ENCODE measurements around the gene SFTPB. TPM values are rescaled to one million over a fixed set of nuclear protein-coding genes. Genes with fewer than 3 reads are reported as not detected.
"Not testable (repeated sequence)": the region's sequence is repeated elsewhere in the genome, so short reads cannot be mapped to it uniquely, and the experiment has no call there.

SFTPB gene
- total and polyA plus RNA-seq, 7 experiments from 2014 or later = not detected

DNA sequence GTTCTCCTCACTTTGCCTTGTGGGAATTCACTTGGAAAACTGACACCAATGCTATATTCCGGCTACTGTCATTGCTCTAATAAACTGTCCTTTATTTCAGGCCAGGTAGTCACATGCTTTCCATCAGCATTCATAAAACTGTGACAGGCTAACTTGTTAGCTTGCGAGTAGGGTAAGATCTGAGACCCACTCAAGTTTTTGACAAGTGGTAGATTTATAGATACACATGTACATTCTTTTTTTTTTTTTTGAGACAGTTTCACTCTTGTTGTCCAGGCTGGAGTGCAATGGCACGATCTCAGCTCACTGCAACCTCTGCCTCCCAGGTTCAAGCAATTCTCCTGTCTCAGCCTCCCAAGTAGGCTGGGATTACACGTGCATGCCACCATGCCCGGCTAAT is 50.3 kb downstream of the SFTPB start:
- Mint-ChIP-seq H3K4me3 (peak overlapping the region; percentile 93 to 98 (median 95)), H3K4me1 (peaks cover 11 to 37% (median 30%) of the 10 kb centered on the region in 7 donors), H3K36me3 (peaks cover under 1 to 13% (median 10%) of the 10 kb centered on the region in 5 donors), H3K27ac (peak overlapping the region in 6 of 9 donors; percentile 22 to 94 (median 65))
- ATAC-seq; DNase-seq; H3K9me3 ChIP-seq (ENCODE audit: control insufficient read depth in 2 of 3, low read length in 3 of 3); H3K27me3 Mint-ChIP-seq; H3K27me3 ChIP-seq (ENCODE audit: control insufficient read depth in 2 of 2, insufficient read depth in 2 of 2, low read length in 2 of 2); H3K9me3 Mint-ChIP-seq; CTCF ChIA-PET: not testable (repeated sequence)
- intact Hi-C loops (cut with micrococcal nuclease) = loop anchor here (2.0 to 10.0 kb wide), 9 partner anchors 57 to 827 kb away; partner anchors contain the start of genes POLR1A (in 2 of the 2), PTCD3 (in 2 of the 2), ELMOD3 (in 1 of the 2) and GGCX (in 1 of the 2)
- H3K36me3 ChIP-seq (ENCODE audit: control insufficient read depth in 2 of 3, insufficient read depth in 3 of 3, low read length in 3 of 3) = peaks cover 2 to 30% (median 3%) of the 10 kb centered on the region in 3 experiments
- peaks cover 12 to 15% of the 10 kb centered on the region in 2 donors for H3K4me1 ChIP-seq (ENCODE audit: control insufficient read depth in 2 of 2, insufficient read depth in 2 of 2, low read length in 2 of 2)
- POLR2A ChIA-PET = interaction anchor here (0.7 to 3.9 kb wide), 4 partner anchors 23 to 291 kb away, joined by 3 to 17 read pairs (median 5); partner anchors contain the start of genes MAT2A and RNF181
- peak overlapping the region; percentile 6 for H3K27ac ChIP-seq (ENCODE audit: low read depth, low read length)
- H3K4me3 ChIP-seq (ENCODE audit: low read length) = peak overlapping the region; percentile 99

DNA sequence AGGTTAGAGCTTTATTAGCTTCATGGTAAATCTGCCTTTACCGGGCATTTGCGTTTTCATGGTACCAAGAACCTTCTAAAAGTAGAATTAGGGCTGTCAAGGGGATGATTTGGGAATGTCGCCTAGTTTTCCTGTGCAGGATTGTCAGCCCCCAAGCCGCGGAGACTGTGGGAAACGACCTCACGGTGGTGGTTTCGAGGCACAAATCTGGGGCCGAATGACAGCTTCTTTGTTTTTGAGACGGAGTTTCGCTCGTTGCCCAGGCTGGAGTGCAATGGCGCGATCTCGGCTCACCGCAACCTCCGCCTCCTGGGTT is 52.6 kb downstream of the SFTPB start:
- Mint-ChIP-seq H3K27me3 (no peaks in the 10 kb centered on the region), H3K4me3 (peak overlapping the region in 4 of 10 donors; percentile 39 to 98 (median 94)), H3K36me3 (peaks cover 0 to 6% (median 3%) of the 10 kb centered on the region in 5 donors), H3K4me1 (peaks cover 14 to 43% (median 34%) of the 10 kb centered on the region in 7 donors), H3K9me3 (no peaks in the 10 kb centered on the region), H3K27ac (peak overlapping the region in 7 of 9 donors; percentile 91 to 98 (median 94))
- peak overlapping the region; percentile 87 for H3K27ac ChIP-seq (ENCODE audit: low read depth, low read length)
- no peaks in the 10 kb centered on the region for H3K27me3 ChIP-seq (ENCODE audit: control insufficient read depth in 2 of 2, insufficient read depth in 2 of 2, low read length in 2 of 2)
- H3K4me3 ChIP-seq (ENCODE audit: low read length) = no peak overlapping the region
- ChIA-PET POLR2A (interaction anchor here (1.0 to 3.9 kb wide), 12 partner anchors 11 to 288 kb away, joined by 3 to 19 read pairs (median 6); partner anchors contain the start of genes ELMOD3, GGCX, MAT2A and RETSAT), CTCF (no interaction called here)
- no peak for DNase-seq
- H3K36me3 ChIP-seq (ENCODE audit: control insufficient read depth in 2 of 3, insufficient read depth in 3 of 3, low read length in 3 of 3) = peaks cover 0 to 22% (median 0%) of the 10 kb centered on the region in 3 experiments
- intact Hi-C loops (cut with micrococcal nuclease) = loop anchor here (5.0 to 10.0 kb wide), 5 partner anchors 272 to 829 kb away; partner anchors contain the start of genes POLR1A (in 2 of the 2), PTCD3 (in 2 of the 2), IMMT (in 1 of the 2) and KDM3A (in 1 of the 2)
- ATAC-seq = no peak
- no peaks in the 10 kb centered on the region for H3K9me3 ChIP-seq (ENCODE audit: control insufficient read depth in 2 of 3, low read length in 3 of 3)
- peaks cover 18 to 25% of the 10 kb centered on the region in 2 donors for H3K4me1 ChIP-seq (ENCODE audit: control insufficient read depth in 2 of 2, insufficient read depth in 2 of 2, low read length in 2 of 2)

DNA sequence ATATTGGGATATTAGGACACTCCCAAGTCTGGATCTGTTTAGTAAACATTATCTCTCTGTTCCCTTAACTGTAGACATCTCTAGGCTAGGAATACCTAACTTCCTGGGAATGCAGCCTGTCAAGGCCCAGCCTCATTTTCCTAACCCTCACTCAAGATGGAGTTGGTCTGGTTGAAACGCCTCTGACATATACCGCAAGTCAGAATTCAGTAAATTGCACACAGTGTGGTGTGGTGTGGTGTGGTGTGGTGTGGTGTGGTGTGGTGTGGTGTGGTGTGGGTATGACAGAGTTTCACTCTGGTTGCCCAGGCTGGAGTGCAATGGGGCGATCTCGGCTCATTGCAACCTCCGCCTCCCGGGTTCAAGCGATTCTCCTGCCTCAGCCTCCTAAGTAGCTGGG is 53.2 kb downstream of the SFTPB start:
- POLR2A ChIA-PET = interaction anchor here (1.1 to 3.9 kb wide), 6 partner anchors 11 to 288 kb away, joined by 3 to 19 read pairs (median 8); partner anchors contain the start of genes MAT2A, RNF181 and TMEM150A
- DNase-seq; CTCF ChIA-PET; H3K27me3 ChIP-seq (ENCODE audit: control insufficient read depth in 2 of 2, insufficient read depth in 2 of 2, low read length in 2 of 2); H3K36me3 Mint-ChIP-seq; H3K4me3 ChIP-seq (ENCODE audit: low read length); H3K9me3 Mint-ChIP-seq; ATAC-seq; H3K27ac ChIP-seq (ENCODE audit: low read depth, low read length); H3K9me3 ChIP-seq (ENCODE audit: control insufficient read depth in 2 of 3, low read length in 3 of 3); H3K27me3 Mint-ChIP-seq: not testable (repeated sequence)
- Mint-ChIP-seq H3K27ac (peak overlapping the region in 2 of 9 donors; percentile 20 to 83), H3K4me3 (peak overlapping the region in 3 of 10 donors; percentile 36 to 98 (median 52)), H3K4me1 (peaks cover 18 to 49% (median 38%) of the 10 kb centered on the region in 7 donors)
- peaks cover 21 to 25% of the 10 kb centered on the region in 2 donors for H3K4me1 ChIP-seq (ENCODE audit: control insufficient read depth in 2 of 2, insufficient read depth in 2 of 2, low read length in 2 of 2)
- intact Hi-C loops (cut with micrococcal nuclease) = loop anchor here (5.0 to 10.0 kb wide), 6 partner anchors 37 to 830 kb away; partner anchors contain the start of genes POLR1A (in 2 of the 2), PTCD3 (in 2 of the 2), IMMT (in 1 of the 2) and KDM3A (in 1 of the 2)
- H3K36me3 ChIP-seq (ENCODE audit: control insufficient read depth in 2 of 3, insufficient read depth in 3 of 3, low read length in 3 of 3) = peaks cover 0 to 22% (median 0%) of the 10 kb centered on the region in 3 experiments

DNA sequence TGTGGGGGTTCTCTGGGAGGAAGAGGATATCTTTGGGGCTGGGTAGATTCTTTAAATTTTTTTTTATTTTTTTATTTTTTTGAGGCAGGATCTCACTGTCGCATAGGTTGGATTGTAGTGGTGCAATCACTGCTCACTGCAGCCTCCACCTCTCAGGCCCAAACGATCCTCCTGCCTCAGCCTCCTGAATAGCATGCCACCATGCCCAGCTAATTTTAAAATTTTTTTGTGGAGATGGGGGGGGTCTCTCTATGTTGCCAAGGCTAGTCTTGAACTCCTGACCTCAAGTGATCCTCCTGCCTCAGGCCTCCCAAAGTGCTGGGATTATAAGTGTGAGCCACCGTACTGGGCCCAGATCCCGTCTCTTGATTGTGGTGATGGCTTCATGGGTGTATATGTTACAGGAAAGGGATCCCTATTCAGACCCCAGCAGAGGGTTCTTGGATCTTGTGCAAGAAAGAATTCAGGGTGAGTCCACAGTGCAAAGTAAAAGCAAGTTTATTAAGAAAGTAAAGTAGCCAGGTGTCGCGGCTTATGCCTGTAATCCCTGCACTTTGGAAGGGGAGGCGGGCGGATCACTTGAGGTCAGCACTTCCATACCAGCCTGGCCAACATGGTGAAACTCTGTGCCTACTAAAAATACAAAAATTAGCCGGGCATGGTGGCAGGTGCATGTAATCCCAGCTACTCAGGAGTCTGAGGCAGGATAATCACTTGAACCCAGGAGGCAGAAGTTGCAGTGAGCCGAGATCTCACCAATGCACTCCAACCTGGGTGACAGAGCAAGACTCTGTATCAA is 54.1 kb downstream of the SFTPB start:
- H3K9me3 Mint-ChIP-seq = no peaks in the 10 kb centered on the region
- intact Hi-C loops (cut with micrococcal nuclease) = loop anchor here (2.0 to 10.0 kb wide), 5 partner anchors 29 to 831 kb away; partner anchors contain the start of genes IMMT (in 1 of the 2), KDM3A (in 1 of the 2), MRPL35 (in 1 of the 2) and POLR1A (in 1 of the 2)
- peak overlapping the region in 4 of 10 donors; percentile 25 to 74 (median 38) for H3K4me3 Mint-ChIP-seq
- Histone ChIP-seq H3K27me3 (ENCODE audit: control insufficient read depth in 2 of 2, insufficient read depth in 2 of 2, low read length in 2 of 2) (no peaks in the 10 kb centered on the region), H3K36me3 (ENCODE audit: control insufficient read depth in 2 of 3, insufficient read depth in 3 of 3, low read length in 3 of 3) (peaks cover 0 to 19% (median 0%) of the 10 kb centered on the region in 3 experiments), H3K9me3 (ENCODE audit: control insufficient read depth in 2 of 3, low read length in 3 of 3) (no peaks in the 10 kb centered on the region), H3K4me1 (ENCODE audit: control insufficient read depth in 2 of 2, insufficient read depth in 2 of 2, low read length in 2 of 2) (peaks cover 21 to 25% of the 10 kb centered on the region in 2 donors), H3K4me3 (ENCODE audit: low read length) (no peak overlapping the region), H3K27ac (ENCODE audit: low read depth, low read length) (no peak overlapping the region)
- H3K4me1 Mint-ChIP-seq = peaks cover 14 to 50% (median 38%) of the 10 kb centered on the region in 7 donors
- peak overlapping the region in 7 of 9 donors; percentile 20 to 82 (median 48) for H3K27ac Mint-ChIP-seq
- peaks cover 0 to 9% (median under 1%) of the 10 kb centered on the region in 5 donors for H3K36me3 Mint-ChIP-seq
- POLR2A ChIA-PET = interaction anchor here (0.7 to 3.9 kb wide), 5 partner anchors 10 to 626 kb away, joined by 3 to 19 read pairs (median 17); partner anchors contain the start of genes RNF181 and TMEM150A
- DNase-seq = no peak
- ATAC-seq = no peak
- CTCF ChIA-PET = interaction anchor here (0.8 kb wide), 1 partner anchor 23 kb away, joined by 3 read pairs; no protein-coding TSS in a partner anchor
- H3K27me3 Mint-ChIP-seq = no peaks in the 10 kb centered on the region

DNA sequence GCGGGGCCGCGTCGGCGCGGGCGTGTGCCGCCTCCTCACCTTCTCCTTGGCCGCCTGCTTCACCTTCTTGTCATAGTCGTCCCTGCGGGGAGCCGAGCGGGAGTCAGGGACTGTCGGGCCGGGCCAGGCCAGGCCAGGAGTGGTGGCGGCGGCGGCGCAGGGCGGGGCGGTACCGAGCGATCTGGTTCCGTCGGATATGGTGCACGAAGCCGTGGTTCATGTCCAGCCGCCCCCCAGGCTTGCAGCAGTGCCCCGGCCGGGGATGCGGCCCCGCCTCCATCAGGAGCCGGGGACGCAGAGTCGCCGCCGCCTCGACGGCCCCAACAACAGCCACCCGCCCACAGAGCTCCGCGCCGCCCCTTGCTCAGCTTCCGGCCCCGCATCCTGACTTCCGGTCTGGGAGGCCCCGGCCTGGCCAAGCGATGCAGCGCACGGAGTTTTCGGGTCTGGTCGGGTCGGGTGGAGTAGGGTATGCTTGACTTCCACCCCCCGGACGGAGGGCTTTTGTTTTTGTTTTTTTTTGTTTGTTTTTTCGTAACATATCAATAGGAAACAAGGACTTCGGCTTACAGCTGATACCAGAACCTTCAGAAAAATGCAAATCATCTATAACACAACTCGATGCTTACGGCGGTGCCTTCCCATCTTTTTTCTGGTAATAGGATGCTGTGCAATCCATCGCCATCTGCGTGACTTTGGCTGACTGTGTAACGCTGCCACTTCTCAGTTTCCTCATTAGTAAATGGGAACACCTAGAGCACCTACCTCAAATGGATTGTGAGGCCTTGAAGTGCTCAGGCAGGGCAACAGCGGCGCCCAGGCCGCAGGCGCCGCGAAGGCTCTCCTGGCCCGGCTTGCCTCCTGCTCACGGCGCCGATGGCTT is 56.1 kb downstream of the SFTPB start, which contains the start of gene C2orf68:
TSS of gene C2orf68 (minus strand) at position 362 of the 883 bp plus-strand sequence. CDS start at position 280, 82 bp downstream.
- Mint-ChIP-seq H3K4me1 (peaks cover 14 to 52% (median 44%) of the 10 kb centered on the region in 7 donors), H3K27ac (peak within 1 kb of the TSS; percentile 86 to 99 (median 96)), H3K27me3 (no peaks in the 10 kb centered on the region), H3K4me3 (peak within 1 kb of the TSS; percentile 96 to 100 (median 98)), H3K36me3 (peaks cover 0 to 17% (median 4%) of the 10 kb centered on the region in 5 donors), H3K9me3 (no peaks in the 10 kb centered on the region)
- ChIA-PET POLR2A (interaction anchor here (0.6 to 4.3 kb wide), 18 partner anchors 8 to 829 kb away, joined by 3 to 30 read pairs (median 6); partner anchors contain the start of genes GGCX, KDM3A, MAT2A and RNF181), CTCF (interaction anchor here (0.6 to 0.8 kb wide), 3 partner anchors 17 to 29 kb away, joined by 3 to 5 read pairs (median 3); partner anchors contain the start of gene RNF181)
- intact Hi-C loops (cut with micrococcal nuclease) = loop anchor here (1.0 to 10.0 kb wide), 9 partner anchors 10 to 833 kb away; partner anchors contain the start of genes RNF181 (in 2 of the 2), TMEM150A (in 2 of the 2), GGCX (in 1 of the 2) and IMMT (in 1 of the 2)
- peak; percentile 61 to 92 (median 75) for DNase-seq
- Histone ChIP-seq H3K27ac (ENCODE audit: low read depth, low read length) (peak within 1 kb of the TSS; percentile 81), H3K27me3 (ENCODE audit: control insufficient read depth in 2 of 2, insufficient read depth in 2 of 2, low read length in 2 of 2) (no peaks in the 10 kb centered on the region), H3K4me3 (ENCODE audit: low read length) (peak within 1 kb of the TSS; percentile 65), H3K4me1 (ENCODE audit: control insufficient read depth in 2 of 2, insufficient read depth in 2 of 2, low read length in 2 of 2) (peaks cover 11 to 16% of the 10 kb centered on the region in 2 donors), H3K9me3 (ENCODE audit: control insufficient read depth in 2 of 3, low read length in 3 of 3) (no peaks in the 10 kb centered on the region), H3K36me3 (ENCODE audit: control insufficient read depth in 2 of 3, insufficient read depth in 3 of 3, low read length in 3 of 3) (peaks cover 0 to 34% (median 5%) of the 10 kb centered on the region in 3 experiments)
- ATAC-seq = peak; percentile 76
